ENCODE data around the gene RBMS3. TPM values are rescaled to one million over a fixed set of nuclear protein-coding genes. Genes with fewer than 3 reads are reported as not detected.

RBMS3 gene
- total RNA-seq, 2 donors from 2014 or later = 2.8 to 9.6 TPM

- TF ChIP-seq CTCF (IDR thresholded peaks at IDR 0.05) = no peak
- no peaks in the 10 kb centered on the region for H3K27me3 ChIP-seq
Measured at GRCh38 chr3:29745232-29745870, 464.5 kb downstream of the RBMS3 start.

GRCh38 chr3:29746163-29746760 lies 465.4 kb downstream of the RBMS3 start:
- H3K4me1 ChIP-seq = no peaks in the 10 kb centered on the region
- intact Hi-C loops (cut with DNase I) = no loop called here
- H3K9ac ChIP-seq (ENCODE audit: low read depth in 2 of 2, low read length in 2 of 2) = no peak overlapping the region
- no peak for DNase-seq
- H3K9me3 ChIP-seq = no peaks in the 10 kb centered on the region
- H3K27ac ChIP-seq = no peak overlapping the region
- no peak for TF ChIP-seq CTCF (IDR thresholded peaks at IDR 0.05)
- H3K4me3 ChIP-seq = no peak overlapping the region
- no peaks in the 10 kb centered on the region for H3K27me3 ChIP-seq
- no peaks in the 10 kb centered on the region for H3K36me3 ChIP-seq

More at GRCh38 chr3:29745232-29745870, 464.5 kb downstream of the RBMS3 start:
- intact Hi-C loops (cut with DNase I) = no loop called here
- Histone ChIP-seq H3K4me3 (no peak overlapping the region), H3K36me3 (no peaks in the 10 kb centered on the region), H3K9me3 (no peaks in the 10 kb centered on the region), H3K4me1 (no peaks in the 10 kb centered on the region), H3K27ac (no peak overlapping the region), H3K9ac (ENCODE audit: low read depth in 2 of 2, low read length in 2 of 2) (no peak overlapping the region)
- no peak for DNase-seq

GRCh38 chr3:29747991-29748390 lies 467.1 kb downstream of the RBMS3 start:
- H3K36me3 ChIP-seq = no peaks in the 10 kb centered on the region
- DNase-seq = no peak
- no peaks in the 10 kb centered on the region for H3K9me3 ChIP-seq
- H3K9ac ChIP-seq (ENCODE audit: low read depth in 2 of 2, low read length in 2 of 2) = no peak overlapping the region
- no peak for TF ChIP-seq CTCF (IDR thresholded peaks at IDR 0.05)
- H3K27ac ChIP-seq = no peak overlapping the region
- intact Hi-C loops (cut with DNase I) = no loop called here
- H3K4me3 ChIP-seq = no peak overlapping the region
- H3K27me3 ChIP-seq = no peaks in the 10 kb centered on the region
- no peaks in the 10 kb centered on the region for H3K4me1 ChIP-seq

GRCh38 chr3:29751647-29752314 lies 470.9 kb downstream of the RBMS3 start:
- H3K9ac ChIP-seq (ENCODE audit: low read depth in 2 of 2, low read length in 2 of 2) = no peak overlapping the region
- no peaks in the 10 kb centered on the region for H3K4me1 ChIP-seq
- intact Hi-C loops (cut with DNase I) = no loop called here
- H3K4me3 ChIP-seq = no peak overlapping the region
- TF ChIP-seq CTCF (IDR thresholded peaks at IDR 0.05) = no peak
- H3K9me3 ChIP-seq = no peaks in the 10 kb centered on the region
- no peak for DNase-seq
- no peak overlapping the region for H3K27ac ChIP-seq
- H3K36me3 ChIP-seq = no peaks in the 10 kb centered on the region
- H3K27me3 ChIP-seq = no peaks in the 10 kb centered on the region

DNA sequence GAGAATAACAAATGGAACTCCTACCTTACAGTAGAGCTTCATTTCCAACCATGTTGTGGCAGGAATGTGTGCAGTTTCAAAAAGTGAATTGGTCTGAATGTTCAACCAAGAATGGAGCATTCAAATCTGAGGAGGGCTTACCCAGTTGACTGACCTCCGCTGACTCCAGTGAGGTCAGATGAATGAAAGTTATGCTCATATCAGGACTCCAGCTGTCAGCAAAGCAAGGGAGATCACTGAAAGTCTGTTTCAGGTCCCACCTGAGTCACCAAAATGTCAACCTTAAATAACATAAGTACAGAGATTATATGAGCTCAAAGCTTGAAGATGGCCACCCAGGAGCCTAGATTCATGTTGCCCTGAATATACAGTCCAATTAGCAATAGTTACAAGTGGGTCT lies 473.5 kb downstream of the RBMS3 start:
- no peak overlapping the region for H3K4me3 ChIP-seq
- no peaks in the 10 kb centered on the region for H3K27me3 ChIP-seq
- no peaks in the 10 kb centered on the region for H3K4me1 ChIP-seq
- DNase-seq = no peak
- intact Hi-C loops (cut with DNase I) = no loop called here
- no peaks in the 10 kb centered on the region for H3K9me3 ChIP-seq
- H3K27ac ChIP-seq = no peak overlapping the region
- H3K36me3 ChIP-seq = no peaks in the 10 kb centered on the region
- TF ChIP-seq CTCF (IDR thresholded peaks at IDR 0.05) = no peak
- H3K9ac ChIP-seq (ENCODE audit: low read depth in 2 of 2, low read length in 2 of 2) = no peak overlapping the region

All from colonic mucosa (tissue), 4 donors.